GM12892 (cell line): Measurements from ENCODE around the gene PNPLA6.

Experiments
- DNase-seq: peaks from one replicate; pipeline ENCODE4 v3.0.0; 2011; ENCODE audit not compliant: insufficient read length
- FAIRE-seq: peaks from 2 replicates; lab custom pipeline; 2011; peaks lifted over from hg19 to GRCh38; lab: Jason Lieb, UNC
- POLR2A ChIP-seq: IDR thresholded peaks from 2 replicates; pipeline ENCODE4 v1.6.1; 2011; ENCODE audit warnings: low read depth, low read length, control low read depth
- POLR2AphosphoS5 ChIP-seq: IDR thresholded peaks from 2 replicates; pipeline ENCODE4 v1.6.1; 2011; ENCODE audit warnings: low read depth, low read length, control low read depth
- TAF1 ChIP-seq: IDR thresholded peaks from 2 replicates; pipeline ENCODE4 v1.6.1; 2011; ENCODE audit warnings: low read depth, mild to moderate bottlenecking, control low read depth, low read length, borderline replicate concordance

PNPLA6 gene

DNA sequence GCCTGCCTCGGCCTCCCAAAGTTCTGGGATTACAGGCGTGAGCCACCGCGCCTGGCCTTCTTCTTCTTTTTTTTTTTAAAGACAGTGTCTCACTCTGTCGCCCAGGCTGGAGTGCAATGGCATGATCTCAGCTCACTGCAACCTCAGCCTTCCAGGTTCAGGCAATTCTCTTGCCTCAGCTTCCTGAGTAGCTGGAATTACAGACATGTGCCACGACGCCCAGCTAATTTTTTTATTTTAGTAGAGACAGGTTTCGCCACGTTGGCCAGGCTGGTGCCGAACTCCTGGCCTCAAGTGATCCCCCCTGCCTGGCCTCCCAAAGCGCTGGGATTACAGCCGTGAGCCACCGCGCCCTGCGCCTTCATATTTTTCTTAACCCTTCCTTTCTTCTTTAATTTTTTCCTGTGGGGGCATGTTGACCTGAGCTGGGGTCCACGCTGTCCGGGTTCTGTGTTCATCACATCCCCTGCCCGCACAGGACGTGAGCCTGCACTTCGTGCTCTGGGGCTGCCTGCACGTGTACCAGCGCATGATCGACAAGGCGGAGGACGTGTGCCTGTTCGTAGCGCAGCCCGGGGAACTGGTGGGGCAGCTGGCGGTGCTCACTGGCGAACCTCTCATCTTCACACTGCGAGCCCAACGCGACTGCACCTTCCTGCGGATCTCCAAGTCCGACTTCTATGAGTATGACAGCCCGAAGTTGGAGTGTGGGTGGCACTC is 14.1 kb downstream of the PNPLA6 start:
- DNase-seq (no peak), FAIRE-seq (no peak)
- TF ChIP-seq POLR2AphosphoS5 = no peak
- TF ChIP-seq TAF1 = no peak
- no peak for TF ChIP-seq POLR2A

DNA sequence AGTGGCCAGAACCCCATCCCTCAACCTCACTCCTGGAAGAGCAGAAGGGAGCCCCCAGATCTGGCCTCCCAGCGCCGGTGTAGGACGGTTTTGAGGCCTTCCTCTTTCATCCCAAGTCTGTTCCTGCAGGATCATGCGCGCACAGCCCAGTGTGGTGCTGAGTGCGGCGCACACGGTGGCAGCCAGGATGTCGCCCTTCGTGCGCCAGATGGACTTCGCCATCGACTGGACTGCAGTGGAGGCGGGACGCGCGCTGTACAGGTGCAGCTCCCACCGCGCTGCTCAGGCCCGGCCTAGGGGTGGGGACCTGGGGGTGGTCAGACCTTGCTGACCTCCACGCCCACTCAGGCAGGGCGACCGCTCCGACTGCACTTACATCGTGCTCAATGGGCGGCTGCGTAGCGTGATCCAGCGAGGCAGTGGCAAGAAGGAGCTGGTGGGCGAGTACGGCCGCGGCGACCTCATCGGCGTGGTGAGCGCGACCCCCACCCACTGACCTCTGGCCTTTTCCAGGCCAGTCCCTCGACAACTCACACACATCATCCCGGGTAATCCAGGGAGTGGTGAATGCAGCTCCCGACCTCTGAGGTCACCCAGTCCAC is 14.8 kb downstream of the PNPLA6 start:
- TF ChIP-seq POLR2A (no peak), TAF1 (no peak), POLR2AphosphoS5 (no peak)
- DNase-seq (no peak), FAIRE-seq (no peak)

DNA sequence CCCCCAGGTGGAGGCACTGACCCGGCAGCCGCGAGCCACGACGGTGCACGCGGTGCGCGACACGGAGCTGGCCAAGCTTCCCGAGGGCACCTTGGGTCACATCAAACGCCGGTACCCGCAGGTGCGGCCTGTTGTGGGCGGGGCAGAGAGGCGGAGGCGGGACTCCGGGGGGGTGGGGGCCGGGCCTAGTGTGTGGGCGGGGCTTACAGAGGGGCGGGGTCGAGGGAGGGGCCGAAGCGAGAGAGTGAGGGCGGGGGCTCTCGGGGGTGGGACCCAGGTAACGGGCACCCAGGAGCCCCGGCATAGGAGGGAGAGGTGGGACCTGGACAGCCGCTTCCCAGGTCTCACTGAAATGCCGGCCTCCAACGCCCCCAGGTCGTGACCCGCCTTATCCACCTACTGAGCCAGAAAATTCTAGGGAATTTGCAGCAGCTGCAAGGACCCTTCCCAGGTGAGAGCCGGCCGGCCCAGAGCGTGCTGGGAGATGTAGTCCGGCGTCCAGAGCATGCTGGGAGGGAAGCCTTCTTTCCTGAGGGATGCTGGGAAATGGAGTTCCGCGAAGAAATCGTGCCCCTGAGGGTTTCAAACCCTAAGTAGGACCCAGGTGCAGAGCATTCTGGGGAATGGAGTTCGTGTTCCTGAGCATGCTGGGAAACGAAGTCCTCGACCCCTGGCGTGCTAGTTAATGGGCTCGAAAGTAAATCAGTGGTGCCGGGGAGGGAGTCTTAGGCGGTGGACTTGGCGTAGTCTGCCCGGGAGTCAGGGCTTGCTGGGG is 15.7 kb downstream of the PNPLA6 start:
- FAIRE-seq (no peak), DNase-seq (no peak)

DNA sequence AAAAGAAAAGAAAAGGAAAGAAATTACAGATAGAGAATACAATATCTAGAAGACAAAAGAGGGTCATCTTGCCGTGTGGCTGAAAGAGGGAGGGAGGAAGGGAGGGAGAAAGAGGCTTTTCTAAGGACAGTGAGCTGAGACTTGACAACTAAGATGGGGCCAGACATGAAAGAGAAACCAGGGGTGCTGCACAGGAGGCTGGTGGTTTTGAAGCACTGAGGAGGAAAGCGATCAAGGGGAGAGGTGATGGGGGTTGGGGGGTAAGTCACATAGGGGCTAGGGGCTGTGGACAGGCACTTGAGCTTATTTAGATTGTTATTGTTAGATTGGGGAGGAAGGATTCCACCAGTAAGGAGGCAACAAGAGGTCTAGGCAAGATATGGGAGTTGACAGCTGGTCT is 17.3 kb downstream of the PNPLA6 start:
- no peak for TF ChIP-seq POLR2A
- TF ChIP-seq POLR2AphosphoS5 = no peak
- TF ChIP-seq TAF1 = no peak
- DNase-seq (no peak), FAIRE-seq (no peak)

More for the DNA sequence above, 15.7 kb downstream of the PNPLA6 start:
- TF ChIP-seq POLR2AphosphoS5 (no peak), POLR2A (no peak), TAF1 (no peak)

DNA sequence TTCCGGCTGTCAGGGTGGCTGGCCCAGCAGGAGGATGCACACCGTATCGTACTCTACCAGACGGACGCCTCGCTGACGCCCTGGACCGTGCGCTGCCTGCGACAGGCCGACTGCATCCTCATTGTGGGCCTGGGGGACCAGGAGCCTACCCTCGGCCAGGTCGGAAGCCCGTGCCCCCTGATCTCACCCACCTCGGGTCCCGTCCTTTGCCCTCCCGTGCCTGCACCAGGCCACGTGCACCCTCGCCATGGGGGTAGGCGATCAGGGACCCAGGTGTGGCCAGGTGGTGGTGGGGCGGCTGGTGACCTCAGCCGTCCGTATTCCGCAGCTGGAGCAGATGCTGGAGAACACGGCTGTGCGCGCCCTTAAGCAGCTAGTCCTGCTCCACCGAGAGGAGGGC is 19.0 kb downstream of the PNPLA6 start:
- FAIRE-seq = no peak
- DNase-seq = no peak
- TF ChIP-seq POLR2AphosphoS5 = no peak
- no peak for TF ChIP-seq POLR2A
- TF ChIP-seq TAF1 = no peak

DNA sequence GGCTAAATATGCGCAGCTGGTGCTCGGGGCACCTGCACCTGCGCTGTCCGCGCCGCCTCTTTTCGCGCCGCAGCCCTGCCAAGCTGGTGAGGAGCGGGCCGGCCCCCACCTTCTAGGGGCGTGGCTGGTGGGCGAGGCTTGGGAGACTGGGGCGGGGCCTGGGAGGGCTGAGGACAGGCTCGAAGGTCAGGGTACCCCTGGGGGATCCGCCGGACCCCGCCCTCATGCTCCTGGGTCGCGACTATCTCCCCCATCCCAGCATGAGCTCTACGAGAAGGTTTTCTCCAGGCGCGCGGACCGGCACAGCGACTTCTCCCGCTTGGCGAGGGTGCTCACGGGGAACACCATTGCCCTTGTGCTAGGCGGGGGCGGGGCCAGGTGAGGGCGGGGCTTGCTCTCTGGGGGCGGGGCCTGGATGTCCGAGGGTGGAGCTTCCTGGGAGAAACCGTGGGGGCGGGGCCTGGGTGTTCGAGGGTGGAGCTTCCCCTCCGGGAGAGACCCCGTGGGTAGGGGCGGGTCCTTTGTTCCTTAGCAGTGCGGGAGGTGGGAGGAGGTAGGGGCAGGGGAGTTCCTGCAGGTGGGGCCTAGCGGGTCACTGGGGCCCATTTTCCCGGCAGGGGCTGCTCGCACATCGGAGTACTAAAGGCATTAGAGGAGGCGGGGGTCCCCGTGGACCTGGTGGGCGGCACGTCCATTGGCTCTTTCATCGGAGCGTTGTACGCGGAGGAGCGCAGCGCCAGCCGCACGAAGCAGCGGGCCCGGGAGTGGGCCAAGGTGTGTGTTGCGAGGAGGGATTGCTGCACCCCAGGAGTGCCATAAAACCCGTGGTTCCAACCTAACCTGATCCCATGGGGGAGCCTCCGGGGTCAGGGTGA is 19.7 kb downstream of the PNPLA6 start:
- no peak for FAIRE-seq
- TF ChIP-seq TAF1 (no peak), POLR2AphosphoS5 (no peak), POLR2A (no peak)
- no peak for DNase-seq

DNA sequence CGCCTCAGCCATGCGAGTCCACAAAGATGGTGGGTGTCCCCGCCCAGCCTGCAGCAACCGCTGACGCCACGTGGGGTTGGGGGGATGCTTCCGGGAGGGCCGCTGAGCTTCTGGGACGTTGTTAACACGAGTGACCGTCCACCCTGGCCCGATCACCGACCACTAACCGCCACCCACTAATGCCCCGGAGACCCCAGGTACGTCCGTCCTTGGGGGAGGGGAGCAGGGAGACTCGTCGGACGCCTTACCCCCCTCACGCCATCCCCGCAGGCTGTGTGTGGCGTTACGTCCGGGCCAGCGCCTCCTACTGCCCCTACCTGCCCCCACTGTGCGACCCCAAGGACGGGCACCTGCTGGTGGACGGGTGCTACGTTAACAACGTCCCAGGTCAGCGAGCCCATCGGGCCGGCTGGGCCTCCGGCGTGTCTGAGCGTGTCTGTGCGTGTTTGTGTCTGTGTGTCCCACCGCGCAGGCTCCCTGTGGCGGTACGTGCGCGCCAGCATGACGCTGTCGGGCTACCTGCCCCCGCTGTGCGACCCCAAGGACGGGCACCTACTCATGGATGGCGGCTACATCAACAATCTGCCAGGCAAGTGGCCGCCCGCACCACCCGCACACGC is 21.3 kb downstream of the PNPLA6 start:
- TF ChIP-seq POLR2A (no peak), POLR2AphosphoS5 (no peak), TAF1 (no peak)
- FAIRE-seq = no peak

DNA sequence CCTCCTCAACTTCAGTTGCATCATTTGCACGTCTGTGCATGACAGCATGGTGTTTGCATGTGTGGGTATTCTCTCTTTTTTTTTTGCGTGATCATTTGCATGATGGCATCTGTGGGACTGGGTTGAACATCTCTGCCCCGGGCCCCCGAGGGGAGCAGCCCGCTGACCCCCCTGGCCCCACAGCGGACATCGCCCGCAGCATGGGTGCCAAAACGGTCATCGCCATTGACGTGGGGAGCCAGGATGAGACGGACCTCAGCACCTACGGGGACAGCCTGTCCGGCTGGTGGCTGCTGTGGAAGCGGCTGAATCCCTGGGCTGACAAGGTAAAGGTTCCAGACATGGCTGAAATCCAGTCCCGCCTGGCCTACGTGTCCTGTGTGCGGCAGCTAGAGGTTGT is 23.1 kb downstream of the PNPLA6 start:
- TF ChIP-seq TAF1 (no peak), POLR2A (no peak), POLR2AphosphoS5 (no peak)
- FAIRE-seq (no peak), DNase-seq (no peak)

More for the DNA sequence above, 21.3 kb downstream of the PNPLA6 start:
- DNase-seq = no peak

DNA sequence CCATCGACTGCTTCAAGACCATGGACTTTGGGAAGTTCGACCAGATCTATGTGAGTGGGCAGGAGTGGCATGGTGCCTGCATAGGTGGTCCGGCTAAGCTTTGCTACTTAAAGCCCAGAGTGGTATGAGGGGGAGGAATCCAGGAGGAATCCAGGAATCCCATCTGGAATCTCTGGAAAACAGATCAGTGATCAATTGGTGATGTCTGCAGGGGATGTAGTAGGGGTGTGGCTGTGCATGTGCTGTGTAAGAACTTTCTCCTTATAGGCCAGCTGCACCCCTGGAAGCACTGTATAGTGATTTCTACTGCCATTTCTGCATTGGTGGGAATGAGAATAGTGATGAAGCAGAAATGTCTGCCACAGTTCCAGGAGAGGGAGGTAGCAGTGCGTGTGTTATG is 23.6 kb downstream of the PNPLA6 start:
- DNase-seq = no peak
- no peak for TF ChIP-seq TAF1
- TF ChIP-seq POLR2A = no peak
- no peak for TF ChIP-seq POLR2AphosphoS5
- FAIRE-seq = no peak

DNA sequence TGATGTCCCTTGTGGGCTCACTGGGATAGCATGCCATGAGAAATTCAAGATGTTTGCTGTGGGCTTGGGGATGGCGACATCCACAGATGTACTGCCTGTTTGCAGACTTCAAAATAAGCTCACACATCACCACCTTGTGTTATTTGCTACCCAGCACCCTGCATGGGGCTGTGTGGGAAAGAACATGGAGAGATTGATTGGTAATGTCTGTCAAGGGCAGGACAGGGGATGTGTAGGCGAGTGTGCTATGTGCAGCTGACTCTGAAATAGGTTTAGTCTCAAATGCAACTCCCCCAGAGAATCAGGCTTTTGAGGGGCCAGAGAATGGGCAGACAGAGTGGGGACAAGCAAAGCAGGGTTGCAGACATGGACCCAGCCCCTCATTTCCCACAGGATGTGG is 24.7 kb downstream of the PNPLA6 start:
- FAIRE-seq (no peak), DNase-seq (no peak)
- TF ChIP-seq POLR2A = no peak
- TF ChIP-seq TAF1 = no peak
- no peak for TF ChIP-seq POLR2AphosphoS5

DNA sequence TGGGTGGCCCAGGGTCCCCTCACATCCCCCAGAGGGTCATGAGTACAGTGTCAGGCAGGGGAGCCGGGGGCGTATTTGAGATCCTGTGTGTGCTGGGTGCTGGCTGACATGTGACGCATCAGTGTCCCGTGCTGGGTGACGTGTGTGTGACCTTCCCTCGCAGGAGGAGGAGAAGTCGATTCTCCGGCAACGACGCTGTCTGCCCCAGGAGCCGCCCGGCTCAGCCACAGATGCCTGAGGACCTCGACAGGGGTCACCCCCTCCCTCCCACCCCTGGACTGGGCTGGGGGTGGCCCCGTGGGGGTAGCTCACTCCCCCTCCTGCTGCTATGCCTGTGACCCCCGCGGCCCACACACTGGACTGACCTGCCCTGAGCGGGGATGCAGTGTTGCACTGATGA is 25.8 kb downstream of the PNPLA6 start:
- TF ChIP-seq POLR2AphosphoS5 (no peak), POLR2A (no peak), TAF1 (no peak)
- FAIRE-seq (no peak), DNase-seq (no peak)
